K562 (cell line): ENCODE results near the gene CCN6. TPM values are rescaled to one million over a fixed set of nuclear protein-coding genes. Genes with fewer than 3 reads are reported as not detected.

Source experiments
- CBX3 ChIP-seq, 2 experiments: IDR thresholded peaks; 1 replicate in 1 of 2; 2 replicates in 1 of 2; pipeline ENCODE4 v1.6.1; 2012; ENCODE audit warnings: inconsistent platforms in 2 of 2, low read length in 2 of 2, borderline replicate concordance in 1 of 2, control low read depth in 1 of 2
- CTCF ChIP-seq, 3 experiments: IDR thresholded peaks in 2 of 3; conservative IDR thresholded peaks in 1 of 3; 2 replicates each; pipeline ENCODE4 v1.5.1; 2011 to 2012; ENCODE audit warnings: low read length in 3 of 3, mild to moderate bottlenecking in 3 of 3, control low read depth in 2 of 3, improper control_type of control experiment in 1 of 3, inconsistent platforms in 1 of 3, low read depth in 1 of 3, mixed read lengths in 1 of 3, moderate library complexity in 1 of 3; ENCODE audit not compliant: insufficient read depth in 2 of 3
- ILK ChIP-seq: fragments of 450-650 bp; IDR thresholded peaks from 2 replicates; pipeline ENCODE4 v1.6.1; 2016; ENCODE audit warnings: missing genetic modification characterization, low read depth, mild to moderate bottlenecking, missing compliant biosample characterization, moderate library complexity, borderline replicate concordance
- L3MBTL2 ChIP-seq: fragments of 450-650 bp; IDR thresholded peaks from 2 replicates; pipeline ENCODE4 v1.6.1; 2016; ENCODE audit warnings: mild to moderate bottlenecking, moderate library complexity
- NFRKB ChIP-seq: fragments of 450-650 bp; IDR thresholded peaks from 2 replicates; pipeline ENCODE4 v1.6.1; 2016; ENCODE audit warnings: low read depth
- NR4A1 ChIP-seq, 2 experiments: fragments of 250-450 bp in 1 of 2; fragments of 450-650 bp in 1 of 2; sonication (Bioruptor Pico) in 1 of 2; IDR thresholded peaks; 2 replicates each; pipeline versions ENCODE4 v1.4.0 to v1.6.1; 2016 to 2020; ENCODE audit warnings: mild to moderate bottlenecking in 2 of 2, missing compliant biosample characterization in 1 of 2, missing genetic modification characterization in 1 of 2, moderate library complexity in 1 of 2
- RAD21 ChIP-seq, 2 experiments: fragments of 250-450 bp in 1 of 2; fragments of 450-650 bp in 1 of 2; sonication (Bioruptor Pico) in 1 of 2; formaldehyde crosslinking in 1 of 2; IDR thresholded peaks in 1 of 2; conservative IDR thresholded peaks in 1 of 2; 2 replicates each; pipeline versions ENCODE4 v1.4.0 to v1.8.0; 2020 to 2022; ENCODE audit warnings: mild to moderate bottlenecking in 2 of 2, moderate library complexity in 1 of 2
- REST ChIP-seq, 2 experiments: fragments of 450-650 bp; formaldehyde crosslinking in 1 of 2; IDR thresholded peaks; 2 replicates each; pipeline versions ENCODE4 v1.4.0 to v1.6.1; 2014 to 2020; ENCODE audit warnings: mild to moderate bottlenecking in 2 of 2, borderline replicate concordance in 1 of 2, low read depth in 1 of 2
- SMC3 ChIP-seq: conservative IDR thresholded peaks from 2 replicates; pipeline ENCODE4 v1.6.1; 2011; ENCODE audit warnings: low read depth, low read length, improper control_type of control experiment; ENCODE audit not compliant: insufficient read depth
- USF1 ChIP-seq: sonication (generic); formaldehyde crosslinking; IDR thresholded peaks from 2 replicates; pipeline ENCODE4 v1.9.0; 2022; ENCODE audit warnings: mild to moderate bottlenecking, missing genetic modification reagents
- YY1 ChIP-seq, 3 experiments: IDR thresholded peaks; 2 replicates each; pipeline ENCODE4 v1.6.1; 2011; ENCODE audit warnings: low read length in 2 of 3, mild to moderate bottlenecking in 2 of 3, moderate library complexity in 2 of 3, borderline replicate concordance in 1 of 3, control low read depth in 1 of 3, low read depth in 1 of 3; ENCODE audit not compliant: insufficient read depth in 3 of 3, insufficient replicate concordance in 2 of 3, control insufficient read depth in 1 of 3, insufficient read length in 1 of 3; ENCODE audit errors: extremely low read depth in 1 of 3
- ZFP36 ChIP-seq: fragments of 150-350 bp; IDR thresholded peaks from 2 replicates; pipeline ENCODE4 v1.6.1; 2018; ENCODE audit warnings: low read length, low read depth; ENCODE audit not compliant: partially characterized antibody
- polyA plus RNA-seq, 8 experiments: library from polyadenylated mRNA; depleted of rRNA in 4 of 8; stranded (reverse) in 5 of 8; unstranded in 3 of 8; fragments of >200 nt; fragmentation: Nextera tagmentation in 2 of 8; fragmentation: Illumina TruSeq in 1 of 8; extraction: Ambion mirVana in 2 of 8; extraction: Trizol in 1 of 8; gene quantifications; 2 replicates each; pipeline versions ENCODE4 v1.2.1 to v1.2.3, GENCODE V29; 2011 to 2014; ENCODE audit warnings: inconsistent platforms in 1 of 8, missing spikeins in 1 of 8
- total RNA-seq, 7 experiments: library from RNA; depleted of rRNA in 6 of 7; stranded (reverse); fragments of >200 nt in 6 of 7; fragmentation: Illumina TruSeq in 2 of 7; extraction: Trizol in 2 of 7; gene quantifications; 2 replicates each; pipeline versions ENCODE4 v1.2.1 to v1.2.3, GENCODE V29; 2011 to 2021; ENCODE audit warnings: low replicate concordance in 1 of 7

The CCN6 gene
- total and polyA plus RNA-seq, 9 of the 15 experiments (the other 6 are each of a cell fraction or from before 2014, with no cell fraction given): 0.04 to 0.62 (median 0.21) TPM; not detected in 2

- TF ChIP-seq YY1 (IDR thresholded peaks at IDR 0.05; ENCODE audit: borderline replicate concordance in 1 of 3, control insufficient read depth in 1 of 3, extremely low read depth in 1 of 3, insufficient read depth in 3 of 3, insufficient read length in 1 of 3, insufficient replicate concordance in 2 of 3, low read depth in 1 of 3, low read length in 2 of 3): peak; percentile 70 to 96 (median 90)
- TF ChIP-seq CBX3 (IDR thresholded peaks at IDR 0.05; ENCODE audit: borderline replicate concordance in 1 of 2, low read length in 2 of 2): peak in 1 of 2 experiments; percentile 49; a peak in 1 of 3 replicates
- TF ChIP-seq ILK: no peak
- peak; percentile 71 for TF ChIP-seq SMC3
- TF ChIP-seq CTCF (IDR thresholded peaks at IDR 0.05 in 2 of 3, conservative IDR thresholded peaks at IDR 0.05 in 1 of 3; ENCODE audit: insufficient read depth in 2 of 3, low read depth in 1 of 3, low read length in 3 of 3): peak; percentile 64 to 78 (median 77)
- TF ChIP-seq L3MBTL2: peak; percentile 80
- peak; percentile 9 for TF ChIP-seq ZFP36
- TF ChIP-seq RAD21 (CRISPR knock-in tag; conservative IDR thresholded peaks at IDR 0.05 in 1 of 2, IDR thresholded peaks at IDR 0.05 in 1 of 2): peak; percentile 45 to 67
- no peak for TF ChIP-seq NR4A1 (CRISPR knock-in tag; IDR thresholded peaks at IDR 0.05)
- 0 out of 2 replicates have a peak, but pooled peaks have one; percentile 63 for TF ChIP-seq NR4A1 (tag; IDR thresholded peaks at IDR 0.05)
- TF ChIP-seq REST (IDR thresholded peaks at IDR 0.05; ENCODE audit: borderline replicate concordance): peak; percentile 29; the same call in 1 of the 2 replicates
- no peak for TF ChIP-seq REST (CRISPR knock-in tag; IDR thresholded peaks at IDR 0.05; ENCODE audit: low read depth)
- peak; percentile 48; the same call in 1 of the 2 replicates for TF ChIP-seq USF1 (CRISPR knock-in tag)
- peak; percentile 40; the same call in 1 of the 2 replicates for TF ChIP-seq NFRKB
Measured at GRCh38 chr6:112029045-112029822, 24.7 kb upstream of the CCN6 start (continued).
